Measurements from ENCODE around the gene ATP11A. TPM values are rescaled to one million over a fixed set of nuclear protein-coding genes. Genes with fewer than 3 reads are reported as not detected.

The ATP11A gene
- total and polyA plus RNA-seq, 2 experiments from 2014 or later: 12.3 to 52.6 TPM

- no peak overlapping the region for H3K4me3 Mint-ChIP-seq
- Histone ChIP-seq H3K4me2 (no peak overlapping the region), H2AFZ (no peak overlapping the region), H3F3A (replicated peaks; ENCODE audit: low read depth) (no peaks in the 10 kb centered on the region), H3K4me3 (no peak overlapping the region), H3K27me3 (ENCODE audit: insufficient read depth) (no peaks in the 10 kb centered on the region), H3K4me1 (ENCODE audit: insufficient read depth) (no peaks in the 10 kb centered on the region), H3K27ac (ENCODE audit: low read depth) (no peak overlapping the region), H4K20me1 (replicated peaks; ENCODE audit: insufficient read depth) (peaks cover 5% of the 10 kb centered on the region), H3K36me3 (ENCODE audit: insufficient read depth) (peaks cover 26% of the 10 kb centered on the region), H3K79me2 (replicated peaks; ENCODE audit: insufficient read depth) (no peaks in the 10 kb centered on the region), H3K9me2 (ENCODE audit: insufficient read depth) (no peaks in the 10 kb centered on the region)
- no peak for ATAC-seq
- peaks cover 79% of the 10 kb centered on the region for H3K36me3 Mint-ChIP-seq (ENCODE audit: low read depth)
- peaks cover 23% of the 10 kb centered on the region for H3K9me3 Mint-ChIP-seq
- no peak overlapping the region for H3K27ac Mint-ChIP-seq
- peaks cover 4% of the 10 kb centered on the region for H3K27me3 Mint-ChIP-seq (ENCODE audit: insufficient read depth, low read depth, poor library complexity)
- TF ChIP-seq CREB1 (CRISPR knock-in tag; IDR thresholded peaks at IDR 0.05; ENCODE audit: low read depth) (no peak), ZNF462 (CRISPR knock-in tag; IDR thresholded peaks at IDR 0.05) (no peak), ZNF114 (CRISPR knock-in tag; IDR thresholded peaks at IDR 0.05) (no peak), EZH2phosphoT487 (IDR thresholded peaks at IDR 0.05; ENCODE audit: unreplicated experiment) (no peak), ZNF331 (CRISPR knock-in tag; IDR thresholded peaks at IDR 0.05; ENCODE audit: low read depth) (no peak), ETS1 (IDR thresholded peaks at IDR 0.05) (no peak), STAT1 (IDR thresholded peaks at IDR 0.05; ENCODE audit: unreplicated experiment) (no peak), EZH2 (IDR thresholded peaks at IDR 0.05; ENCODE audit: low read depth, unreplicated experiment) (no peak), JUNB (IDR thresholded peaks at IDR 0.05; ENCODE audit: unreplicated experiment) (no peak), REST (IDR thresholded peaks at IDR 0.05; ENCODE audit: unreplicated experiment) (no peak), CTCF (conservative IDR thresholded peaks at IDR 0.05; ENCODE audit: low read depth in 2 of 2) (no peak), POLR2AphosphoS5 (IDR thresholded peaks at IDR 0.05; ENCODE audit: low read depth) (no peak), NANOG (IDR thresholded peaks at IDR 0.05; ENCODE audit: borderline replicate concordance) (no peak)
- H3K4me1 Mint-ChIP-seq: no peaks in the 10 kb centered on the region
- DNase-seq (ENCODE audit: low spot score): no peak
Observed at GRCh38 chr13:112821340-112822055, 131.7 kb downstream of the ATP11A start.

Measured in GM23338 (cell line).